CD14-positive monocyte (primary cell): ENCODE results near the gene HUNK. TPM values are rescaled to one million over a fixed set of nuclear protein-coding genes. Genes with fewer than 3 reads are reported as not detected.
A peak's percentile ranks its signal among the peaks of the same experiment; 100 is the strongest.
"Not testable (repeated sequence)": the region's sequence is repeated elsewhere in the genome, so short reads cannot be mapped to it uniquely, and the experiment has no call there.

ENCODE experiments used
- DNase-seq, 3 donors: peaks; one replicate each; pipeline ENCODE4 v3.0.0-alpha.2; 2011 to 2022
- H2AFZ ChIP-seq: 2 replicates; pipeline ENCODE4 v1.6.0; 2012; ENCODE audit warnings: mild to moderate bottlenecking, low read depth, low read length, inconsistent platforms; ENCODE audit not compliant: insufficient read depth, poor library complexity, severe bottlenecking
- H3K27ac ChIP-seq, 2 donors: 1 replicate in 1 of 2; 2 replicates in 1 of 2; pipeline ENCODE4 v1.5.1; 2012 to 2013; ENCODE audit warnings: low read length in 2 of 2, control low read depth in 1 of 2, inconsistent platforms in 1 of 2, low read depth in 1 of 2, mild to moderate bottlenecking in 1 of 2
- H3K27me3 ChIP-seq, 2 donors: one replicate each; pipeline versions ENCODE4 v1.6.0 to v1.6.1; 2011 to 2013; ENCODE audit warnings: low read length in 2 of 2; ENCODE audit not compliant: control insufficient read depth in 2 of 2, insufficient read depth in 2 of 2
- H3K36me3 ChIP-seq, 2 donors: replicated peaks in 1 of 2; 1 replicate in 1 of 2; 2 replicates in 1 of 2; pipeline versions ENCODE4 v1.5.1 to v1.6.1; 2012 to 2013; ENCODE audit warnings: low read length in 2 of 2, control low read depth in 1 of 2, inconsistent platforms in 1 of 2, mild to moderate bottlenecking in 1 of 2; ENCODE audit not compliant: insufficient read depth in 2 of 2, control insufficient read depth in 1 of 2
- H3K4me1 ChIP-seq, 2 donors: 1 replicate in 1 of 2; 2 replicates in 1 of 2; pipeline versions ENCODE4 v1.5.1 to v1.6.1; 2012 to 2013; ENCODE audit warnings: low read length in 2 of 2, control low read depth in 1 of 2, inconsistent platforms in 1 of 2, mild to moderate bottlenecking in 1 of 2, moderate library complexity in 1 of 2; ENCODE audit not compliant: insufficient read depth in 2 of 2, control insufficient read depth in 1 of 2
- H3K4me2 ChIP-seq: replicated peaks from 2 replicates; pipeline ENCODE3; 2012; ENCODE audit warnings: low read length, moderate library complexity, mild to moderate bottlenecking; ENCODE audit not compliant: poor library complexity, severe bottlenecking; ENCODE audit errors: extremely low read depth
- H3K4me3 ChIP-seq, 3 experiments: fragments of 200-600 bp in 1 of 3; sonication (generic) in 1 of 3; replicated peaks in 1 of 3; 1 replicate in 2 of 3; 2 replicates in 1 of 3; pipeline ENCODE4 v1.5.1; 2011 to 2013; ENCODE audit warnings: low read length in 3 of 3, mild to moderate bottlenecking in 3 of 3, control low read depth in 2 of 3, low read depth in 2 of 3, inconsistent platforms in 1 of 3, moderate library complexity in 1 of 3
- H3K79me2 ChIP-seq: 2 replicates; pipeline ENCODE4 v1.6.0; 2012; ENCODE audit warnings: mild to moderate bottlenecking, control low read depth, inconsistent platforms, low read length, moderate library complexity; ENCODE audit not compliant: insufficient read depth
- H3K9ac ChIP-seq: 2 replicates; pipeline ENCODE4 v1.6.0; 2017; ENCODE audit warnings: low read length, mild to moderate bottlenecking; ENCODE audit not compliant: insufficient read depth, poor library complexity, severe bottlenecking
- H3K9me3 ChIP-seq, 2 donors: replicated peaks in 1 of 2; 1 replicate in 1 of 2; 2 replicates in 1 of 2; pipeline versions ENCODE4 v1.5.1 to v1.6.1; 2012 to 2013; ENCODE audit warnings: low read length in 2 of 2, control low read depth in 1 of 2; ENCODE audit not compliant: control insufficient read depth in 1 of 2, insufficient read depth in 1 of 2
- H4K20me1 ChIP-seq: 2 replicates; pipeline ENCODE4 v1.6.0; 2012; ENCODE audit warnings: mild to moderate bottlenecking, low read length, control low read depth, moderate library complexity; ENCODE audit not compliant: insufficient read depth
- H3K27ac Mint-ChIP-seq, 7 donors: one replicate each; pipeline ENCODE4 v1.8.0; 2020; ENCODE audit warnings: mild to moderate bottlenecking in 7 of 7, mixed read lengths in 7 of 7, moderate library complexity in 6 of 7, inconsistent platforms in 2 of 7
- H3K27me3 Mint-ChIP-seq, 3 donors: one replicate each; pipeline ENCODE4 v1.8.0; 2021 to 2022; ENCODE audit warnings: low read depth in 3 of 3, mild to moderate bottlenecking in 3 of 3, mixed read lengths in 3 of 3, moderate library complexity in 3 of 3, inconsistent platforms in 1 of 3
- H3K36me3 Mint-ChIP-seq, 2 donors: one replicate each; pipeline ENCODE4 v1.8.0; 2020; ENCODE audit warnings: mixed read lengths in 2 of 2, inconsistent platforms in 1 of 2, mild to moderate bottlenecking in 1 of 2
- H3K4me1 Mint-ChIP-seq: one replicate; pipeline ENCODE4 v1.8.0; 2020; ENCODE audit warnings: mild to moderate bottlenecking, mixed read lengths
- H3K4me3 Mint-ChIP-seq, 2 donors: one replicate each; pipeline ENCODE4 v1.8.0; 2020; ENCODE audit warnings: mild to moderate bottlenecking in 2 of 2, mixed read lengths in 2 of 2, moderate library complexity in 1 of 2
- H3K9me3 Mint-ChIP-seq, 7 donors: one replicate each; pipeline ENCODE4 v1.8.0; 2020 to 2022; ENCODE audit warnings: mixed read lengths in 7 of 7, mild to moderate bottlenecking in 6 of 7, moderate library complexity in 6 of 7, inconsistent platforms in 2 of 7
- WGBS: methylation state at CpG from one replicate; pipeline ENCODE4 v1.1.5; 2013; ENCODE audit warnings: missing lambda C conversion rate; ENCODE audit not compliant: insufficient coverage; 5-methylcytosine and 5-hydroxymethylcytosine counted together
- intact Hi-C, 2 donors: fragments of 100-400 bp; cut with micrococcal nuclease; formaldehyde crosslinking; loops; one replicate each; pipeline versions ENCODE4 v1.15.0 to v1.15.1; 2023
- polyA plus RNA-seq, 3 donors: library from polyadenylated mRNA; depleted of rRNA in 1 of 3; unstranded in 2 of 3; stranded (reverse) in 1 of 3; fragments of 300-500 nt in 2 of 3; fragments of >200 nt in 1 of 3; fragmentation: Illumina TruSeq in 2 of 3; gene quantifications; 1 replicate in 2 of 3; 2 replicates in 1 of 3; pipeline ENCODE4 v1.2.3, GENCODE V29; 2012 to 2021
- TF ChIP-seq, protein P1 (sequence below): fragments of 200-600 bp; IDR thresholded peaks from one replicate; pipeline ENCODE4 v1.8.0; 2022; ENCODE audit warnings: antibody characterized with exemption, mild to moderate bottlenecking

The HUNK gene
- polyA plus RNA-seq, 3 donors: not detected

DNA sequence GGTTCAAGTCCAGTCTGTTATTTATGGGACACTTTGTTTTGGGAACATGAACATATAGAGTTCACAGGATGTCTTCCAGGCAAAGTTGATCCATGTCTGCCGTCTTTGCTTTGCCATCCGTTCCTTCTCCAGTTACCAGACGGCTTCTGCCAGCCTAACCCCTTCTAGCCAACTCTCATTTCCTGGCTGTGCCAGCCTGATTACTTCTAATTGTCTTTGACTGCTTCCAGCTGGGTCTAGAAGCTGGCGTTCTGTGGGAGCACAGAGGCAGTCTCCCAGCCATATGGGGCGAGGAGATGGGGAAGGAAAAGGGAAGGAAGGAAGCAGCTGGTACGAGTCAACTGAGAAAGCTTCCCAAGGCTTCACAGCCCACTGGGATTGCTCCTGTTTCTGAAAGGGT is 3.1 kb upstream of the HUNK start:
- TF ChIP-seq, protein P1, sequence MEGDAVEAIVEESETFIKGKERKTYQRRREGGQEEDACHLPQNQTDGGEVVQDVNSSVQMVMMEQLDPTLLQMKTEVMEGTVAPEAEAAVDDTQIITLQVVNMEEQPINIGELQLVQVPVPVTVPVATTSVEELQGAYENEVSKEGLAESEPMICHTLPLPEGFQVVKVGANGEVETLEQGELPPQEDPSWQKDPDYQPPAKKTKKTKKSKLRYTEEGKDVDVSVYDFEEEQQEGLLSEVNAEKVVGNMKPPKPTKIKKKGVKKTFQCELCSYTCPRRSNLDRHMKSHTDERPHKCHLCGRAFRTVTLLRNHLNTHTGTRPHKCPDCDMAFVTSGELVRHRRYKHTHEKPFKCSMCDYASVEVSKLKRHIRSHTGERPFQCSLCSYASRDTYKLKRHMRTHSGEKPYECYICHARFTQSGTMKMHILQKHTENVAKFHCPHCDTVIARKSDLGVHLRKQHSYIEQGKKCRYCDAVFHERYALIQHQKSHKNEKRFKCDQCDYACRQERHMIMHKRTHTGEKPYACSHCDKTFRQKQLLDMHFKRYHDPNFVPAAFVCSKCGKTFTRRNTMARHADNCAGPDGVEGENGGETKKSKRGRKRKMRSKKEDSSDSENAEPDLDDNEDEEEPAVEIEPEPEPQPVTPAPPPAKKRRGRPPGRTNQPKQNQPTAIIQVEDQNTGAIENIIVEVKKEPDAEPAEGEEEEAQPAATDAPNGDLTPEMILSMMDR: no peak
- H3K27me3 Mint-ChIP-seq: peaks cover 43 to 52% (median 51%) of the 10 kb centered on the region in 3 donors
- DNase-seq: no peak
- Histone ChIP-seq H4K20me1 (no peaks in the 10 kb centered on the region), H3K27ac (no peak overlapping the region), H3K9ac (no peak overlapping the region), H3K4me1 (peaks cover 3 to 13% of the 10 kb centered on the region in 2 donors), H3K9me3 (peaks cover 0 to 15% of the 10 kb centered on the region in 2 donors), H3K4me2 (no peak overlapping the region), H3K36me3 (no peaks in the 10 kb centered on the region), H3K4me3 (no peak overlapping the region), H3K79me2 (no peaks in the 10 kb centered on the region), H3K27me3 (peaks cover 37 to 49% of the 10 kb centered on the region in 2 donors), H2AFZ (no peak overlapping the region)
- WGBS: 26% methylated on average over 6 of the region's 6 CpGs
- intact Hi-C loops: loop anchor here (5.0 to 10.0 kb wide), 3 partner anchors 385 to 735 kb away; no protein-coding TSS in a partner anchor
- no peak overlapping the region for H3K27ac Mint-ChIP-seq
- peaks cover 6% of the 10 kb centered on the region for H3K4me1 Mint-ChIP-seq
- peaks cover 0 to 8% (median 0%) of the 10 kb centered on the region in 7 donors for H3K9me3 Mint-ChIP-seq
- no peaks in the 10 kb centered on the region for H3K36me3 Mint-ChIP-seq
- peak overlapping the region in 1 of 2 donors; percentile 26 for H3K4me3 Mint-ChIP-seq

DNA sequence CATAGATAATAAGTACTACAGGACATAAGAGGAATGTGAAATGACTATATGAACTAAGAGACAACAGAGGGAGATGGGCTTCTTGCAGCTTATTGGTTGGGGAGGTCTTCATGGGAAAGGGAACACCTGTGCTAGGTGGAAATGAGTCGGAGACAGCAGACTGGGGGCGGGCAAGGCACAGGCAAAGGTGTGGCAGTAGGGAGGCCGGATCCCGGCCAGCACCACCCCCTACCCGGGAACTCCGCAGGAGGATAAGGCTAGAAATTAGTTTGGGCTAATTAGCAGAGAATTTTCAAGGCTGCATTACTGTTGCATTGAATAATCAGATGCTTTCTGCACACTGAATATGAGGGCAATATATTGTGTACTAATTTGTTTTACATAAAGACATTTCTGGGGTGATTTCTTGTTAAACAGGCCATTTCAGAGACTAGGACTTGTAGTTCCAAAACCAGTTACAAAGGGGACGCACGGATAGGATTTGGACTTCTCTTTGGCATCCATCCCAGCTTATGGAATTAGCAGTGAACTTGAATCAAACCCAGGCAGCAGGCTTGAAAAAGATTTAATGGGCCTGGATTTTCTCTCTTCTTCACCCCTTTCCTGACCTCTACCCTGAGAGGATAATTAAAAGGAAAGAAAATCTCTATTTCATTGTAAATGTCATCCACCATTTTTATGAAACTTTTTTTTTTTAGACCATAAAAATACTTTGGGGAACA is 2.2 kb upstream of the HUNK start:
- DNase-seq: no peak
- Histone ChIP-seq H3K4me2 (no peak overlapping the region), H3K9ac (no peak overlapping the region), H3K27ac (no peak overlapping the region), H4K20me1 (no peaks in the 10 kb centered on the region), H3K4me1 (peaks cover 3 to 13% of the 10 kb centered on the region in 2 donors), H3K4me3 (no peak overlapping the region), H3K79me2 (no peaks in the 10 kb centered on the region), H3K27me3 (peaks cover 39 to 58% of the 10 kb centered on the region in 2 donors), H3K9me3 (peaks cover 0 to 19% of the 10 kb centered on the region in 2 donors), H2AFZ (no peak overlapping the region), H3K36me3 (no peaks in the 10 kb centered on the region)
- 78% methylated on average over 5 of the region's 8 CpGs for WGBS
- Mint-ChIP-seq H3K4me1 (peaks cover 6% of the 10 kb centered on the region), H3K9me3 (peaks cover 0 to 8% (median 0%) of the 10 kb centered on the region in 7 donors), H3K4me3 (peak overlapping the region in 1 of 2 donors; percentile 58), H3K36me3 (no peaks in the 10 kb centered on the region), H3K27ac (no peak overlapping the region), H3K27me3 (peaks cover 51 to 61% (median 60%) of the 10 kb centered on the region in 3 donors)
- intact Hi-C loops: loop anchor here in 1 of 2 donors (10.0 kb wide), 1 partner anchor 384 kb away; no protein-coding TSS in a partner anchor
- TF ChIP-seq, protein P1: no peak

DNA sequence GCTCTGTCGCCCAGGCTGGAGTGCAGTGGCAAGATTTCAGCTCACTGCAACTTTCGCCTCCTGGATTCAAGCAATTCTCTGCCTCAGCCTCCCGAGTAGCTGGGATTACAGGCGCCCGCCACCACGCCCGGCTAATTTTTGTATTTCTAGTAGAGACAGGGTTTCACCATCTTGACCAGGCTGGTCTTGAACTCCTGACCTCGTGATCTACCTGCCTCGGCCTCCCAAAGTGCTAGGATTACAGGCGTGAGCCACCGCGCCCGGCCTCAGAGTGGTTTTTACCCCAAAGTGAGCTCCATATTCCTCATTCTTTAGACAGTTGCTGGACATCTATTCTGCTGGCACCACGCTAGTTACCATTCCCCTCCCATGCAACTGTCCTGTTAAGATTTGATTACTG is 1.4 kb upstream of the HUNK start:
- Mint-ChIP-seq H3K27me3 (peaks cover 58 to 68% (median 67%) of the 10 kb centered on the region in 3 donors), H3K4me3 (peak overlapping the region in 1 of 2 donors; percentile 84)
- not testable (repeated sequence) for H3K79me2 ChIP-seq, H3K4me1 Mint-ChIP-seq, H3K9me3 Mint-ChIP-seq, DNase-seq, H3K9ac ChIP-seq, H3K36me3 ChIP-seq, H2AFZ ChIP-seq, H4K20me1 ChIP-seq, H3K36me3 Mint-ChIP-seq, H3K4me3 ChIP-seq, H3K4me2 ChIP-seq, H3K27ac Mint-ChIP-seq, H3K27ac ChIP-seq
- Histone ChIP-seq H3K4me1 (peaks cover 3 to 13% of the 10 kb centered on the region in 2 donors), H3K9me3 (peaks cover 0 to 19% of the 10 kb centered on the region in 2 donors), H3K27me3 (peaks cover 45 to 65% of the 10 kb centered on the region in 2 donors)
- 100% methylated on average over 9 of the region's 14 CpGs for WGBS
- intact Hi-C loops: loop anchor here in 1 of 2 donors (10.0 kb wide), 1 partner anchor 383 kb away; no protein-coding TSS in a partner anchor
